ENCODE data around the gene FCHSD2.

The FCHSD2 gene

DNA sequence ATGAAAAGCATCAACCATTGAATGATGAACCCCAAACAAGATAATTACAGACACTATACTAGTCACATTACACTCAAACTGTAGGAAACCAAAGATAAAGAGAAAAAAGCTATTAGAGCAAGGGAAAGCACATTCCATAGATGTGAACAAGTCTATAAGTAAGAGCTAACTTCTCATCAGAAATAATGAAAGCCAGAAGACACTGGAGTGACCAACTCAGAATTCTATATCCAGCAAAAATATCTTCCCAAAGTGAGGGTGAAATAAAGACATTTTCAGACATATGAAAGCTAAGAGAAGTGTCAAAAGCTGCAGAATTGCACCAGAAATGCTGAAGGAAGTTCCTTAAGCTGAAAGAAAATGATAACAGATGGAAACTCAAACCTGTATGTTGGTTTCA, 17.3 kb downstream of the FCHSD2 start:
- no peak for TF ChIP-seq FOXP2 (optimal IDR thresholded peaks at IDR 0.05; ENCODE audit: borderline replicate concordance, extremely low read depth, extremely low read length, insufficient read depth)

GRCh38 chr11:73121692-73122091, 20.4 kb downstream of the FCHSD2 start:
- no peak for TF ChIP-seq POLR2AphosphoS5 (IDR thresholded peaks at IDR 0.05; ENCODE audit: low read depth, low read length)

GRCh38 chr11:73117071-73117470, 25.0 kb downstream of the FCHSD2 start:
- TF ChIP-seq FOXP2 (optimal IDR thresholded peaks at IDR 0.05; ENCODE audit: borderline replicate concordance, extremely low read depth, extremely low read length, insufficient read depth), result no peak
- no peak for TF ChIP-seq POLR2AphosphoS5 (IDR thresholded peaks at IDR 0.05; ENCODE audit: low read depth, low read length)
- TF ChIP-seq SIN3A (IDR thresholded peaks at IDR 0.05; ENCODE audit: borderline replicate concordance, insufficient read depth, low read length), result no peak

GRCh38 chr11:73116636-73117035, 25.5 kb downstream of the FCHSD2 start:
- TF ChIP-seq FOXP2 (optimal IDR thresholded peaks at IDR 0.05; ENCODE audit: borderline replicate concordance, extremely low read depth, extremely low read length, insufficient read depth) (no peak), REST (IDR thresholded peaks at IDR 0.05; ENCODE audit: insufficient read depth in 1 of 2, low read depth in 2 of 2, low read length in 2 of 2) (no peak), TAF1 (IDR thresholded peaks at IDR 0.05; ENCODE audit: borderline replicate concordance, insufficient read depth, low read length) (no peak), SIN3A (IDR thresholded peaks at IDR 0.05; ENCODE audit: borderline replicate concordance, insufficient read depth, low read length) (no peak), POLR2AphosphoS5 (IDR thresholded peaks at IDR 0.05; ENCODE audit: low read depth, low read length) (no peak)

DNA sequence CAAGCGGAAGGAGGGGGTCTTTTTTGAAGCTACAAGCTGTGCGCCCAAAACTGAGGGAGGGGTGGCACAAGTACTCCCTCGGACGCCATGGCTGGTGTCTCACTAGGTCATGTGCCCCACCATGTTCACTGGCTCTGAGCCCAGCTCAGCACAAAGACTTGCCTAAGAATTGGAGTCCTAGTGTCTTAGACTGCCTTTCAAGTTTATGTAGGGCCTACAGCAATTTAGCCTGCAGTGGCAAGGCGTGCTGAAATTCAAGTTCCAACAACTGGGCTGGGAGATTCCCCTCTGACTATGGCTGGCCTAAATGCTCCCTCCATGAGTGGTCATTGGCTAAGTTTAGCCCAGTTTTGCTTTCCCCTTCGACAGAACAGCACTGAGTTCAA, 27.3 kb downstream of the FCHSD2 start:
- TF ChIP-seq POLR2AphosphoS5 (IDR thresholded peaks at IDR 0.05; ENCODE audit: low read depth, low read length) (no peak), FOXP2 (optimal IDR thresholded peaks at IDR 0.05; ENCODE audit: borderline replicate concordance, extremely low read depth, extremely low read length, insufficient read depth) (no peak), REST (IDR thresholded peaks at IDR 0.05; ENCODE audit: insufficient read depth in 1 of 2, low read depth in 2 of 2, low read length in 2 of 2) (no peak), SIN3A (IDR thresholded peaks at IDR 0.05; ENCODE audit: borderline replicate concordance, insufficient read depth, low read length) (no peak), TAF1 (IDR thresholded peaks at IDR 0.05; ENCODE audit: borderline replicate concordance, insufficient read depth, low read length) (no peak)

- no peak for TF ChIP-seq SIN3A (IDR thresholded peaks at IDR 0.05; ENCODE audit: borderline replicate concordance, insufficient read depth, low read length)
- no peak for TF ChIP-seq FOXP2 (optimal IDR thresholded peaks at IDR 0.05; ENCODE audit: borderline replicate concordance, extremely low read depth, extremely low read length, insufficient read depth)
- TF ChIP-seq TAF1 (IDR thresholded peaks at IDR 0.05; ENCODE audit: borderline replicate concordance, insufficient read depth, low read length), result no peak
- TF ChIP-seq POLR2AphosphoS5 (IDR thresholded peaks at IDR 0.05; ENCODE audit: low read depth, low read length), result no peak
- no peak for TF ChIP-seq REST (IDR thresholded peaks at IDR 0.05; ENCODE audit: insufficient read depth in 1 of 2, low read depth in 2 of 2, low read length in 2 of 2)
Observed at GRCh38 chr11:73114110-73114834, 27.8 kb downstream of the FCHSD2 start.

DNA sequence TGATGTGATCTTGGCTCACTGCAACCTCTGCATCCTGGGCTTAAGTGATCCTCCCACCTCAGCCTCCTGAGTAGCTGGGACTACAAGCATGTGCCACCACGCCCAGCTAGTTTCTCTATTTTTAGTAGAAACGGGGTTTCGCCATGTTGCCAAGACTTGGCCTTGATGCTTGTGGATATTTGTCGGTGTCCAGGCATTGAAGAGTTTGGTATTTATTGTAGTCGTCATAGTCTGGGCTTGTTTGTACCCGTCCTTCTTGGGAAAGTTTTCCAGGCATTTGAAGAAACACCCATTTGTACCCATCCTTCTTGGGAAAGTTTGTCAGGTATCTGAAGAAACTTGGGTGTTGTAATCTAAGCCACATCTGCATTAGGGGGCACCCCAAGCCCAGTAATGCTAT, 28.7 kb downstream of the FCHSD2 start:
- TF ChIP-seq POLR2AphosphoS5 (IDR thresholded peaks at IDR 0.05; ENCODE audit: low read depth, low read length) (no peak), TAF1 (IDR thresholded peaks at IDR 0.05; ENCODE audit: borderline replicate concordance, insufficient read depth, low read length) (no peak), SIN3A (IDR thresholded peaks at IDR 0.05; ENCODE audit: borderline replicate concordance, insufficient read depth, low read length) (no peak), REST (IDR thresholded peaks at IDR 0.05; ENCODE audit: insufficient read depth in 1 of 2, low read depth in 2 of 2, low read length in 2 of 2) (no peak), FOXP2 (optimal IDR thresholded peaks at IDR 0.05; ENCODE audit: borderline replicate concordance, extremely low read depth, extremely low read length, insufficient read depth) (no peak)

Measured in PFSK-1 (cell line).